A673 (cell line): Measurements from ENCODE around the gene RPL36. TPM values are rescaled to one million over a fixed set of nuclear protein-coding genes. Genes with fewer than 3 reads are reported as not detected.
A peak's percentile ranks its signal among the peaks of the same experiment; 100 is the strongest.

Source experiments
- BruUV-seq: library from RNA; stranded (reverse); fragments of 400-500 nt; replicated peaks from 2 replicates; lab custom pipeline; 2021; lab: Mats Ljungman, UMichigan
- CTCF ChIA-PET: fragments of 300-600 bp; sonication (Branson Sonifier 250); formaldehyde crosslinking; loops from one replicate; lab custom pipeline; 2022; ENCODE audit warnings: antibody characterized with exemption; lab: Charles Lee
- POLR2A ChIA-PET: fragments of 300-600 bp; sonication (Branson Sonifier 250); formaldehyde crosslinking; loops from one replicate; lab custom pipeline; 2022; ENCODE audit warnings: antibody characterized with exemption; ENCODE audit not compliant: low non-redundant PET; lab: Charles Lee
- DNase-seq: peaks from one replicate; pipeline ENCODE4 v3.0.0-alpha.2; 2015; ENCODE audit warnings: low spot score
- H3K27ac ChIP-seq: fragments of 200-600 bp; sonication (generic); 2 replicates; pipeline ENCODE4 v1.5.1; 2016; ENCODE audit warnings: mixed run types, low read depth, mild to moderate bottlenecking, mixed read lengths, antibody characterized with exemption, low read length; ENCODE audit not compliant: poor library complexity, severe bottlenecking
- H3K27me3 ChIP-seq: fragments of 200-600 bp; sonication (generic); replicated peaks from 2 replicates; pipeline ENCODE4 v1.6.1; 2017; ENCODE audit warnings: mixed run types, low read depth, mild to moderate bottlenecking, mixed read lengths, antibody characterized with exemption, low read length; ENCODE audit not compliant: insufficient read depth, poor library complexity
- H3K36me3 ChIP-seq: fragments of 200-600 bp; sonication (generic); 2 replicates; pipeline ENCODE4 v1.6.1; 2016; ENCODE audit warnings: mixed run types, mild to moderate bottlenecking, mixed read lengths, antibody characterized with exemption, low read length; ENCODE audit not compliant: insufficient read depth, poor library complexity, severe bottlenecking
- H3K4me1 ChIP-seq: fragments of 200-600 bp; sonication (generic); 2 replicates; pipeline ENCODE4 v1.6.1; 2017; ENCODE audit warnings: mixed run types, mild to moderate bottlenecking, mixed read lengths, antibody characterized with exemption, low read length; ENCODE audit not compliant: insufficient read depth, poor library complexity, severe bottlenecking
- H3K4me3 ChIP-seq: fragments of 200-600 bp; sonication (generic); 2 replicates; pipeline ENCODE4 v1.5.1; 2016; ENCODE audit warnings: low read depth, mixed run types, mild to moderate bottlenecking, mixed read lengths, low read length; ENCODE audit not compliant: poor library complexity, severe bottlenecking
- H3K9me3 ChIP-seq: fragments of 200-600 bp; sonication (generic); 2 replicates; pipeline ENCODE4 v1.6.1; 2016; ENCODE audit warnings: mixed run types, low read depth, mild to moderate bottlenecking, mixed read lengths, antibody characterized with exemption, low read length; ENCODE audit not compliant: poor library complexity, severe bottlenecking
- CTCF ChIP-seq: fragments of 300-800, 200-600 bp; sonication (generic); conservative IDR thresholded peaks from 2 replicates; pipeline ENCODE4 v1.5.1; 2017; ENCODE audit warnings: low read depth, mild to moderate bottlenecking, antibody characterized with exemption, low read length, moderate library complexity, mixed read lengths
- EZH2 ChIP-seq: fragments of 200-600 bp; sonication (generic); IDR thresholded peaks from 2 replicates; pipeline ENCODE4 v1.6.1; 2017; ENCODE audit warnings: borderline replicate concordance, low read depth, mild to moderate bottlenecking, mixed read lengths, antibody characterized with exemption, low read length; ENCODE audit not compliant: poor library complexity, severe bottlenecking
- intact Hi-C: fragments of 100-400 bp; cut with micrococcal nuclease; formaldehyde crosslinking; loops from one replicate; pipeline ENCODE4 v1.10.0; 2022; ENCODE audit not compliant: unreplicated experiment
- total RNA-seq: library from RNA; stranded (reverse); gene quantifications from 2 replicates; pipeline ENCODE4 v1.2.3, GENCODE V29; 2021

RPL36 gene
- total RNA-seq, 1 experiment from 2014 or later, result 992 TPM

DNA sequence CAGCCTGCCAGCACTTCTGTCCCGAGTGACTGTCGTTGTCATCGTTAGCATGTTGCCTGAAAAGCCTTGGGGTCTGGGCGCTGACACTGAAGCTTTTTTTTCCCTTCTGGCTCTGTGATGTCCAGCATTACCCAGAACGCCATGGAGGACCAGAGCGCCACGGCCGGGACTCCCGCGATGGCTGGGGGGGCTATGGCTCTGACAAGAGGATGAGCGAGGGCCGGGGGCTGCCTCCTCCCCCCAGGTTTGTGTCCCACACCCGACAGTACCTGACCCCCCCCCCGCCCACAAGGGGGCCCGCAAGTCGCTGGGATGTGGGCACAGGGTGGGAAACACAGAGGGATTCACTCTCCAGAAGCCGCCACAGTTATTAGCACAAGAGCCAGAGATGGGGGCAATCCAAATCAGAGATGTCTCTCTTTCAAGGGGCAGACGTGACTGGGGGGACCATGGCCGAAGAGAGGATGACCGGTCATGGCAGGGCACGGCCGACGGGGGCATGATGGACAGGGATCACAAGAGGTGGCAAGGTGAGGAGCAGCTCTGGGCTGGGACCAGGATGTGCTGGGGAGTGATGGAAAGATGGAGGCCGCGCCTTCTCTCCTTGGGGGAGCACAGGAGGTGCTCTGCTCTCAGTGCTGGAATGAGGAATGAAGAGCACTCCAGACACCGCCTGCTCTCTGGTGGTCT, 23.0 kb upstream of the RPL36 start:
- H3K36me3 ChIP-seq, result peaks cover 78% of the 10 kb centered on the region
- POLR2A ChIA-PET, result interaction anchor here (0.6 kb wide), 1 partner anchor 864 kb away, joined by 5 read pairs; the partner anchor contains the start of gene TNFSF9

GRCh38 chr19:5667751-5668271, 22.3 kb upstream of the RPL36 start:
- Histone ChIP-seq H3K27me3 (no peaks in the 10 kb centered on the region), H3K36me3 (peaks cover 73% of the 10 kb centered on the region), H3K4me3 (no peak overlapping the region), H3K9me3 (no peaks in the 10 kb centered on the region), H3K27ac (no peak overlapping the region), H3K4me1 (no peaks in the 10 kb centered on the region)
- BruUV-seq, result TSS peak; percentile 40
- intact Hi-C loops, result no loop called here
- TF ChIP-seq EZH2, result no peak
- no peak for TF ChIP-seq CTCF
- no peak for DNase-seq
- POLR2A ChIA-PET, result interaction anchor here (0.7 kb wide), 1 partner anchor 20 kb away, joined by 4 read pairs; no protein-coding TSS in a partner anchor
- CTCF ChIA-PET, result interaction anchor here (0.8 kb wide), 1 partner anchor 19 kb away, joined by 10 read pairs; no protein-coding TSS in a partner anchor

More for the DNA sequence above, 23.0 kb upstream of the RPL36 start:
- no peaks in the 10 kb centered on the region for H3K4me1 ChIP-seq
- no peak for TF ChIP-seq EZH2
- no peak for TF ChIP-seq CTCF
- no TSS peak for BruUV-seq
- CTCF ChIA-PET, result no interaction called here
- no peak overlapping the region for H3K4me3 ChIP-seq
- intact Hi-C loops, result no loop called here
- no peaks in the 10 kb centered on the region for H3K9me3 ChIP-seq
- DNase-seq, result no peak
- no peak overlapping the region for H3K27ac ChIP-seq
- no peaks in the 10 kb centered on the region for H3K27me3 ChIP-seq

DNA sequence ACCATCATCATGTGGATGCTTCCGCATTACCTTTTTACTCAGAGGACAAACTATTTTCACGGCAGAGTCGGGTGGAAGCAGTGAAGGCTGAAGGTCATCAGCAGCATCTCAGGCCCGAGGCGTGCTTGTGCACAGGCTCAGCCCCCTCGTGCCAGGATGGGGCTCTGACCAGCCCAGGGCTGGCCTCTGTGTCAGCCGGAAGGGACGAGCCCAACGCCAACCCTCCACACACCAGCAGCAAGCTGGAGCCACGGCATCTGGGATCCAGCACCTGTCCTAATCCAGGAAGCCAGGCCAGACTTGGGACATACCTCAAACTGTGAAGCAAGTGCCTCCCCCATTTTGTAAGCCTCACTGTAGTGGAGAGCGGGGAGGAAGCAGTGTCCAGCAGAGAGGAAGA, 20.9 kb upstream of the RPL36 start:
- ChIA-PET POLR2A (no interaction called here), CTCF (no interaction called here)
- Histone ChIP-seq H3K4me1 (no peaks in the 10 kb centered on the region), H3K27ac (no peak overlapping the region), H3K9me3 (no peaks in the 10 kb centered on the region), H3K36me3 (peaks cover 61% of the 10 kb centered on the region), H3K27me3 (no peaks in the 10 kb centered on the region), H3K4me3 (no peak overlapping the region)
- intact Hi-C loops, result no loop called here
- BruUV-seq, result no TSS peak
- no peak for DNase-seq
- TF ChIP-seq EZH2, result no peak
